ENCODE measurements around the gene SLC39A11. TPM values are rescaled to one million over a fixed set of nuclear protein-coding genes. Genes with fewer than 3 reads are reported as not detected.
"Not testable (repeated sequence)": the region's sequence is repeated elsewhere in the genome, so short reads cannot be mapped to it uniquely, and the experiment has no call there.

Gene SLC39A11
- total RNA-seq, 1 experiment from 2014 or later = 56.1 TPM

DNA sequence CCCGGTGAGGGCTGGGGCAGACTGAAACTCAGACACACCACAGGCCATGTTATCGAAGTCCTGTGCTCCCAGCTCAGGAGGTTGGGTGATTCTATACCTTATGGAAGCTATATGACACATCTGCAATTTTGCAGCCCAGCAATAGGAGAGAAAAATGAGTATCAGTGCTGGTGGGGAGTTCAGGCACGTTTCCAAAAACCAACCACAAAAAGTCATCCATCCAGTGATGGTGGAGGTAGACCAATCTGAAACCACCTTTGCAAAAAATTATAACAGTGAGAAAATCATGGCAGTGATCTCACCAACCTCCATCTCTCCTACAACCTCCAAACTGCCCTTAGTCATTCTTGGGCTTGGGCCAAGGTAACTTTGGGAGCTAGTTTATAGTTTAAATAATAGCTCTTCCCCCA, 327.9 kb downstream of the SLC39A11 start:
- no peaks in the 10 kb centered on the region for H3K36me3 ChIP-seq (ENCODE audit: control insufficient read depth, insufficient read depth, low read length)
- H3K27ac ChIP-seq (ENCODE audit: low read length) = no peak overlapping the region
- no TSS peak for BruUV-seq (replicated peaks)
- H3K9me3 ChIP-seq (ENCODE audit: control insufficient read depth, insufficient read depth, low read depth, low read length) = no peaks in the 10 kb centered on the region; the same call in 1 of the 2 replicates
- H3K4me3 ChIP-seq (ENCODE audit: low read depth in 2 of 2, low read length in 2 of 2) = no peak overlapping the region
- no peak for DNase-seq (ENCODE audit: low read depth, low spot score)
- POLR2A ChIA-PET = no interaction called here
- no peaks in the 10 kb centered on the region for H3K4me1 ChIP-seq (ENCODE audit: control insufficient read depth, insufficient read depth, low read length)
- no peak for ATAC-seq
- no peaks in the 10 kb centered on the region for H3K27me3 ChIP-seq (ENCODE audit: control insufficient read depth, insufficient read depth, low read length)
- TF ChIP-seq REST (IDR thresholded peaks at IDR 0.05; ENCODE audit: insufficient read depth in 1 of 2, low read depth in 2 of 2, low read length in 1 of 2) (no peak), TCF7L2 (IDR thresholded peaks at IDR 0.05; ENCODE audit: low read depth, low read length) (no peak), POLR2AphosphoS5 (IDR thresholded peaks at IDR 0.05; ENCODE audit: low read depth, low read length) (no peak), SIN3A (IDR thresholded peaks at IDR 0.05; ENCODE audit: borderline replicate concordance, insufficient read depth, low read depth, low read length) (no peak)
- TF ChIP-seq, protein P1, sequence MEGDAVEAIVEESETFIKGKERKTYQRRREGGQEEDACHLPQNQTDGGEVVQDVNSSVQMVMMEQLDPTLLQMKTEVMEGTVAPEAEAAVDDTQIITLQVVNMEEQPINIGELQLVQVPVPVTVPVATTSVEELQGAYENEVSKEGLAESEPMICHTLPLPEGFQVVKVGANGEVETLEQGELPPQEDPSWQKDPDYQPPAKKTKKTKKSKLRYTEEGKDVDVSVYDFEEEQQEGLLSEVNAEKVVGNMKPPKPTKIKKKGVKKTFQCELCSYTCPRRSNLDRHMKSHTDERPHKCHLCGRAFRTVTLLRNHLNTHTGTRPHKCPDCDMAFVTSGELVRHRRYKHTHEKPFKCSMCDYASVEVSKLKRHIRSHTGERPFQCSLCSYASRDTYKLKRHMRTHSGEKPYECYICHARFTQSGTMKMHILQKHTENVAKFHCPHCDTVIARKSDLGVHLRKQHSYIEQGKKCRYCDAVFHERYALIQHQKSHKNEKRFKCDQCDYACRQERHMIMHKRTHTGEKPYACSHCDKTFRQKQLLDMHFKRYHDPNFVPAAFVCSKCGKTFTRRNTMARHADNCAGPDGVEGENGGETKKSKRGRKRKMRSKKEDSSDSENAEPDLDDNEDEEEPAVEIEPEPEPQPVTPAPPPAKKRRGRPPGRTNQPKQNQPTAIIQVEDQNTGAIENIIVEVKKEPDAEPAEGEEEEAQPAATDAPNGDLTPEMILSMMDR (IDR thresholded peaks at IDR 0.05) = no peak
- intact Hi-C loops (cut with micrococcal nuclease; ENCODE audit: unreplicated experiment) (no loop called here), in situ Hi-C loops (cut with HindIII; ENCODE audit: low pct_unique_long_range_greater_than_20kb, low sequenced_read_pairs) (no loop called here)
- CTCF ChIA-PET = no interaction called here

- ChIA-PET CTCF (no interaction called here), POLR2A (no interaction called here)
- DNase-seq (ENCODE audit: low read depth, low spot score) = no peak
- intact Hi-C loops (cut with micrococcal nuclease; ENCODE audit: unreplicated experiment) = no loop called here
- BruUV-seq (replicated peaks) = no TSS peak
- Histone ChIP-seq H3K27ac (ENCODE audit: low read length) (no peak overlapping the region), H3K27me3 (ENCODE audit: control insufficient read depth, insufficient read depth, low read length) (no peaks in the 10 kb centered on the region), H3K9me3 (ENCODE audit: control insufficient read depth, insufficient read depth, low read depth, low read length) (no peaks in the 10 kb centered on the region; the same call in 1 of the 2 replicates), H3K36me3 (ENCODE audit: control insufficient read depth, insufficient read depth, low read length) (no peaks in the 10 kb centered on the region), H3K4me3 (ENCODE audit: low read depth in 2 of 2, low read length in 2 of 2) (no peak overlapping the region), H3K4me1 (ENCODE audit: control insufficient read depth, insufficient read depth, low read length) (no peaks in the 10 kb centered on the region)
- no peak for ATAC-seq
- TF ChIP-seq POLR2AphosphoS5 (IDR thresholded peaks at IDR 0.05; ENCODE audit: low read depth, low read length) (no peak), SIN3A (IDR thresholded peaks at IDR 0.05; ENCODE audit: borderline replicate concordance, insufficient read depth, low read depth, low read length) (no peak), TCF7L2 (IDR thresholded peaks at IDR 0.05; ENCODE audit: low read depth, low read length) (no peak), REST (IDR thresholded peaks at IDR 0.05; ENCODE audit: insufficient read depth in 1 of 2, low read depth in 2 of 2, low read length in 1 of 2) (no peak)
- TF ChIP-seq, protein P1 (IDR thresholded peaks at IDR 0.05) = no peak
- in situ Hi-C loops (cut with HindIII; ENCODE audit: low pct_unique_long_range_greater_than_20kb, low sequenced_read_pairs) = no loop called here
These were observed 328.5 kb downstream of the SLC39A11 start for GRCh38 chr17:72763981-72764380.

- in situ Hi-C loops (cut with HindIII; ENCODE audit: low pct_unique_long_range_greater_than_20kb, low sequenced_read_pairs); H3K4me1 ChIP-seq (ENCODE audit: control insufficient read depth, insufficient read depth, low read length); H3K4me3 ChIP-seq (ENCODE audit: low read depth in 2 of 2, low read length in 2 of 2); ATAC-seq; DNase-seq (ENCODE audit: low read depth, low spot score); BruUV-seq (replicated peaks); intact Hi-C loops (cut with micrococcal nuclease; ENCODE audit: unreplicated experiment); H3K27ac ChIP-seq (ENCODE audit: low read length); CTCF ChIA-PET; H3K36me3 ChIP-seq (ENCODE audit: control insufficient read depth, insufficient read depth, low read length); H3K27me3 ChIP-seq (ENCODE audit: control insufficient read depth, insufficient read depth, low read length); H3K9me3 ChIP-seq (ENCODE audit: control insufficient read depth, insufficient read depth, low read depth, low read length); POLR2A ChIA-PET: not testable (repeated sequence)
These were observed 330.5 kb downstream of the SLC39A11 start for GRCh38 chr17:72761893-72762575.

Measured in Panc1 (cell line).